Pancreas (tissue), 10 donors: ENCODE data around the gene C2orf42. TPM values are rescaled to one million over a fixed set of nuclear protein-coding genes. Genes with fewer than 3 reads are reported as not detected.
"Not testable (repeated sequence)": the region's sequence is repeated elsewhere in the genome, so short reads cannot be mapped to it uniquely, and the experiment has no call there.

Experiments
- ATAC-seq, 4 donors: fragments of 200-7000 bp; cut with Tn5 transposase; one replicate each; pipeline versions ENCODE4 v1.8.0 to v1.9.1; 2020; ENCODE audit warnings: mild to moderate bottlenecking in 4 of 4, moderate library complexity in 4 of 4
- DNase-seq, 6 donors: peaks; one replicate each; pipeline ENCODE4 v3.0.0-alpha.2; 2020
- FAIRE-seq: peaks from 2 replicates; lab custom pipeline; 2012; peaks lifted over from hg19 to GRCh38; lab: Jason Lieb, UNC
- H3K27ac ChIP-seq, 4 donors: fragments of 200-600 bp; sonication (generic); 1 replicate in 3 of 4; 2 replicates in 1 of 4; pipeline versions ENCODE4 v1.5.0 to v1.8.0; 2020
- H3K27me3 ChIP-seq, 4 donors: fragments of 200-600 bp; one replicate each; pipeline ENCODE4 v1.8.0; 2021
- H3K36me3 ChIP-seq, 3 donors: fragments of 200-600 bp; sonication (generic) in 1 of 3; one replicate each; pipeline versions ENCODE4 v1.5.0 to v1.8.0; 2020 to 2021
- H3K4me1 ChIP-seq, 3 donors: fragments of 200-600 bp; one replicate each; pipeline ENCODE4 v1.8.0; 2021
- H3K4me3 ChIP-seq, 4 donors: fragments of 200-600 bp; sonication (generic) in 2 of 4; one replicate each; pipeline versions ENCODE4 v1.5.0 to v1.8.0; 2020 to 2021
- H3K9me3 ChIP-seq, 4 donors: fragments of 200-600 bp; one replicate each; pipeline ENCODE4 v1.8.0; 2021
- WGBS, 2 donors: extraction: QIAGEN DNeasy Blood & Tissue Kit; methylation state at CpG; one replicate each; pipeline ENCODE4 v1.1.7; 2013; 5-methylcytosine and 5-hydroxymethylcytosine counted together
- intact Hi-C, 3 donors: fragments of 100-400 bp; cut with DNase I; formaldehyde crosslinking; loops; one replicate each; pipeline versions ENCODE4 v1.11.1 to v1.14.2; 2022
- polyA plus RNA-seq, 2 donors: library from polyadenylated mRNA; stranded (reverse); fragments of 200-250 nt; gene quantifications; one replicate each; pipeline ENCODE4 v1.2.3, GENCODE V29; 2013
- total RNA-seq, 6 donors: library from RNA; stranded (reverse); fragmentation: NEBNext Ultra II Directional in 4 of 6; extraction: Animal tissue kit (Norgen Biotek cat#: 25700) in 4 of 6; gene quantifications; one replicate each; pipeline versions ENCODE4 v1.2.1 to v1.2.4, GENCODE V29; 2021 to 2023
- TF ChIP-seq, protein P1 (sequence below), 4 donors: fragments of 200-600 bp; sonication (generic) in 3 of 4; IDR thresholded peaks; one replicate each; pipeline versions ENCODE4 v1.5.0 to v1.8.0; 2021; ENCODE audit warnings: antibody characterized with exemption in 4 of 4
- donor health status: healthy with polysubstance abuse.
- donor health status: DM: no; HTN: no; CAD: no; lungs with moderate emphysema.
- donor health status: DM: no; HTN: no; CAD: no.
- donor health status: control.
- donor health status: control.
- donor health status: Bipolar disorder and iron deficiency.
- donor health status: DM: yes; HTN: yes; CAD: no.
- donor health status: DM: no; HTN: no; CAD: no.
- donor health status: DM: no; HTN: no; CAD: no.
- donor health status: DM: yes; HTN: yes; CAD: no.

The C2orf42 gene
- total and polyA plus RNA-seq, 8 donors, result 4.5 to 12.5 (median 7.2) TPM

DNA sequence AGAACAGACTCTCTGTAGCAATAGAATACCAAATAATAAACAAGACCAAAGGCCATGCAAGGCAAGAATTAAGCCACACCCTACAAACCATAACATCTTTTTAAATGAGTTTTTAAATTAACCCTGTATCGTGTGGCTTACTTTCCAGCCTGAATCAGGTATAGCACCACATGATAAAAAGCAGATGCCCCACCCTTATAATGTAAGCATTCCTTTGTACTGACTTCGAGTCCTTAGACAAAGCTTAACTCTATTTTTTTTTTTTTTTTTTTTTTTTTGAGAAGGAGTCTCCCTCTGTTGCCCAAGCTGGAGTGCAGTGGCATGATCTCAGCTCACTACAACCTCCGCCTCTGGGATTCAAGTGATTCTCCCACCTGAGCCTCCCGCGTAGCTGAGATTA, 1.7 kb upstream of the C2orf42 start:
- ATAC-seq (no peak), DNase-seq (no peak), FAIRE-seq (no peak)
- WGBS, 2 donors, result 89 to 95% methylated on average over 5 of the region's 5 CpGs
- TF ChIP-seq, protein P1, sequence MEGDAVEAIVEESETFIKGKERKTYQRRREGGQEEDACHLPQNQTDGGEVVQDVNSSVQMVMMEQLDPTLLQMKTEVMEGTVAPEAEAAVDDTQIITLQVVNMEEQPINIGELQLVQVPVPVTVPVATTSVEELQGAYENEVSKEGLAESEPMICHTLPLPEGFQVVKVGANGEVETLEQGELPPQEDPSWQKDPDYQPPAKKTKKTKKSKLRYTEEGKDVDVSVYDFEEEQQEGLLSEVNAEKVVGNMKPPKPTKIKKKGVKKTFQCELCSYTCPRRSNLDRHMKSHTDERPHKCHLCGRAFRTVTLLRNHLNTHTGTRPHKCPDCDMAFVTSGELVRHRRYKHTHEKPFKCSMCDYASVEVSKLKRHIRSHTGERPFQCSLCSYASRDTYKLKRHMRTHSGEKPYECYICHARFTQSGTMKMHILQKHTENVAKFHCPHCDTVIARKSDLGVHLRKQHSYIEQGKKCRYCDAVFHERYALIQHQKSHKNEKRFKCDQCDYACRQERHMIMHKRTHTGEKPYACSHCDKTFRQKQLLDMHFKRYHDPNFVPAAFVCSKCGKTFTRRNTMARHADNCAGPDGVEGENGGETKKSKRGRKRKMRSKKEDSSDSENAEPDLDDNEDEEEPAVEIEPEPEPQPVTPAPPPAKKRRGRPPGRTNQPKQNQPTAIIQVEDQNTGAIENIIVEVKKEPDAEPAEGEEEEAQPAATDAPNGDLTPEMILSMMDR (IDR thresholded peaks at IDR 0.05), result no peak
- Histone ChIP-seq H3K27ac (no peak overlapping the region), H3K4me1 (peaks cover 0 to 4% (median 0%) of the 10 kb centered on the region in 3 donors), H3K9me3 (no peaks in the 10 kb centered on the region), H3K36me3 (no peaks in the 10 kb centered on the region), H3K27me3 (no peaks in the 10 kb centered on the region), H3K4me3 (no peak overlapping the region)
- intact Hi-C loops, result no loop called here

DNA sequence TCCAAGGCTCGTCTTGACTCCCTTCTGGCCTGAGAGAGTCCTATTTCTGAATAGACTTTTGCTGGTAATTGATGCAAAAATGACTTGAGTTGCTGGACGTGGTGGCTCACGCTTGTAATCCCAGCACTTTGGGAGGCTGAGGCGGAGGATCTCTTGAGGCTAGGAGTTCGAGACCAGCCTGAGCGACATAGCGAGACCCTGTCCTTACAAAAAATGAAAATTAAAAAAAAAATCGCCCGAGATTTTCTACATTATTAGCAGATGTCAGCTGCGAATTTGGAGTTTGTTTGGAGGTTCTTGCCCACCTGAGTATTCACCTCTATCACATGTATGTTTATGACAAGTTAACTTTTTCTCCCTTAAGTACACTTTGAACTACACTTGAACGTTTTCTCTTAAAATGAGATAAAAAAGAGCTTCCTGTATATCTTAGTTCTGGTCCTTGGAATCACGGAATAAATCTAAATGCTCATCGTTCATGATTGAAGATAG, 471 bp upstream of the C2orf42 start:
- 58% methylated on average over 13 of the region's 13 CpGs for WGBS, 2 donors
- no peaks in the 10 kb centered on the region for H3K27me3 ChIP-seq
- DNase-seq (no peak), FAIRE-seq (no peak), ATAC-seq (no peak)
- H3K36me3 ChIP-seq, result no peaks in the 10 kb centered on the region
- intact Hi-C loops, result no loop called here
- peaks cover 0 to 4% (median 0%) of the 10 kb centered on the region in 3 donors for H3K4me1 ChIP-seq
- H3K9me3 ChIP-seq, result no peaks in the 10 kb centered on the region
- peak overlapping the region in 3 of 4 donors; percentile 49 to 75 (median 70) for H3K4me3 ChIP-seq
- peak overlapping the region; percentile 87 to 95 (median 92) for H3K27ac ChIP-seq
- TF ChIP-seq, protein P1 (IDR thresholded peaks at IDR 0.05), result no peak

- no peaks in the 10 kb centered on the region for H3K9me3 ChIP-seq
- H3K36me3 ChIP-seq, result no peaks in the 10 kb centered on the region
- no peaks in the 10 kb centered on the region for H3K27me3 ChIP-seq
- TF ChIP-seq, protein P1 (IDR thresholded peaks at IDR 0.05), result no peak
- no peak overlapping the region for H3K27ac ChIP-seq
- FAIRE-seq, result no peak
- intact Hi-C loops, result no loop called here
- ATAC-seq, result no peak
- no peak overlapping the region for H3K4me3 ChIP-seq
- peaks cover 0 to 4% (median 0%) of the 10 kb centered on the region in 3 donors for H3K4me1 ChIP-seq
- DNase-seq, result no peak
- 48 to 56% methylated on average over 5 of the region's 5 CpGs for WGBS, 2 donors
Observed at GRCh38 chr2:70188460-70188859, 2.4 kb downstream of the C2orf42 start.

DNA sequence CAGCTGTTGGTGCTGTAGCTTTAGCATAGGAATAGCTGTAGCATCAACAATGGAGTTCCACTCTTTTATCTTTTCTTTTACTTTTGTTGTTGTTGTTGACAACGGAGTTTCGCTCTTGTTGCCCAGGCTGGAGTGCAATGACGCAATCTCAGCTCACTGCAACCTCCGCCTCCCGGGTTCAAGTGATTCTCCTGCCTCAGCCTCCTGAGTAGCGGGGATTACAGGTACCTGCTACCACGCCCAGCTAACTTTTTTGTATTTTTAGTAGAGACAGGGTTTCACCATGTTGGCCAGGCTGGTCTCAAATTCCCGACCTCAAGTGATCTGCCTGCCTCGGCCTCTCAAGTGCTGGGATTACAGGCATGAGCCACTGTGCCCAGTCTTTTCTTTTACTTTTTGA, 3.6 kb downstream of the C2orf42 start:
- ATAC-seq, intact Hi-C loops, FAIRE-seq, H3K36me3 ChIP-seq, H3K27ac ChIP-seq, H3K4me3 ChIP-seq, DNase-seq, H3K9me3 ChIP-seq, H3K27me3 ChIP-seq, H3K4me1 ChIP-seq: not testable (repeated sequence)
- 90 to 94% methylated on average over 9 of the region's 9 CpGs for WGBS, 2 donors

DNA sequence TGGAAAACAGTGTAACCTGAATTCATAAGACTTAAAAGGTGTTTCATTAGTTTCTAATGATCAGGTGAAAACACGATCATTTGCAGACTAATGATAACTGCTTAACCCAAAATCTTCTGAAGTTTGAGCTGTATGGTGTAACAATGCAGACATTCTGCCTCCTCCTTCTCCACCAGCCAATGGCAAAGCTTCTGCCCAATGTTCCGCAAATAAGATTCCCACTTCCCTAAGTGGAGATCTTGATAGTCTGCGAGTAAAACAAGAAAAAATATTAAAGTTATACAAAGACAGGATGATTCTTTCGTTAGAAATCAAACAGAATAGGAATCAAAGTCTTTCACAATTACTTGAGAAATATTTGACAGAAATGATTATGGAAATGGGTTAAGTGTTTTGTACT, 8.1 kb downstream of the C2orf42 start:
- ATAC-seq (no peak), DNase-seq (no peak), FAIRE-seq (no peak)
- no peaks in the 10 kb centered on the region for H3K4me1 ChIP-seq
- TF ChIP-seq, protein P1 (IDR thresholded peaks at IDR 0.05), result no peak
- no peak overlapping the region for H3K27ac ChIP-seq
- H3K36me3 ChIP-seq, result peaks cover 0 to 4% (median 0%) of the 10 kb centered on the region in 3 donors
- 78 to 80% methylated on average over 4 of the region's 4 CpGs for WGBS, 2 donors
- H3K9me3 ChIP-seq, result no peaks in the 10 kb centered on the region
- intact Hi-C loops, result no loop called here
- no peaks in the 10 kb centered on the region for H3K27me3 ChIP-seq
- H3K4me3 ChIP-seq, result no peak overlapping the region
